Hepatocyte (in vitro differentiated cells): ENCODE results near the gene TMED8. TPM values are rescaled to one million over a fixed set of nuclear protein-coding genes. Genes with fewer than 3 reads are reported as not detected.

Experiments used
- DNase-seq: peaks from one replicate; pipeline ENCODE4 v3.0.0-alpha.2; 2016; ENCODE audit warnings: low spot score
- H2AFZ ChIP-seq: fragments of 200-600 bp; sonication (generic); 2 replicates; pipeline ENCODE4 v1.6.0; 2016; ENCODE audit warnings: antibody characterized with exemption, mild to moderate bottlenecking
- H3K27ac ChIP-seq: fragments of 200-600 bp; sonication (generic); 2 replicates; pipeline ENCODE4 v1.5.1; 2016; ENCODE audit warnings: mild to moderate bottlenecking
- H3K27me3 ChIP-seq: fragments of 200-600 bp; sonication (generic); 2 replicates; pipeline ENCODE4 v1.6.1; 2016
- H3K36me3 ChIP-seq: fragments of 200-600 bp; sonication (generic); replicated peaks from 2 replicates; pipeline ENCODE4 v1.5.1; 2016; ENCODE audit warnings: low read depth; ENCODE audit not compliant: insufficient read depth
- H3K4me1 ChIP-seq: fragments of 200-600 bp; sonication (generic); 2 replicates; pipeline ENCODE4 v1.5.1; 2016; ENCODE audit warnings: mild to moderate bottlenecking, moderate library complexity; ENCODE audit not compliant: insufficient read depth
- H3K4me2 ChIP-seq: fragments of 200-600 bp; sonication (generic); 2 replicates; pipeline ENCODE4 v1.6.0; 2016
- H3K4me3 ChIP-seq: fragments of 200-600 bp; sonication (generic); 2 replicates; pipeline ENCODE4 v1.5.1; 2016; ENCODE audit warnings: mild to moderate bottlenecking
- H3K79me2 ChIP-seq: fragments of 200-600 bp; sonication (generic); 2 replicates; pipeline ENCODE4 v1.6.0; 2017; ENCODE audit warnings: mild to moderate bottlenecking
- H3K9me2 ChIP-seq: fragments of 200-600 bp; sonication (generic); replicated peaks from 2 replicates; pipeline ENCODE4 v1.6.0; 2017; ENCODE audit warnings: mild to moderate bottlenecking; ENCODE audit not compliant: insufficient read depth
- H3K9me3 ChIP-seq: fragments of 200-600 bp; sonication (generic); 2 replicates; pipeline ENCODE4 v1.5.1; 2016; ENCODE audit warnings: low read depth, mild to moderate bottlenecking
- H4K20me1 ChIP-seq: fragments of 200-600 bp; sonication (generic); 2 replicates; pipeline ENCODE4 v1.6.0; 2016; ENCODE audit warnings: mild to moderate bottlenecking; ENCODE audit not compliant: insufficient read depth, poor library complexity, severe bottlenecking
- EZH2 ChIP-seq: fragments of 200-600 bp; sonication (generic); IDR thresholded peaks from 2 replicates; pipeline ENCODE4 v1.6.1; 2016; ENCODE audit warnings: antibody characterized with exemption, mild to moderate bottlenecking, borderline replicate concordance
- EZH2phosphoT487 ChIP-seq: fragments of 200-600 bp; sonication (generic); IDR thresholded peaks from one replicate; pipeline ENCODE4 v1.6.1; 2018; ENCODE audit warnings: antibody characterized with exemption, mild to moderate bottlenecking, low read depth, moderate library complexity; ENCODE audit not compliant: unreplicated experiment, severe bottlenecking
- WGBS: methylation state at CpG from one replicate; pipeline ENCODE4 v1.1.6; 2016; ENCODE audit warnings: low lambda C conversion rate; ENCODE audit errors: missing lambda C conversion rate; 5-methylcytosine and 5-hydroxymethylcytosine counted together
- polyA plus RNA-seq: library from polyadenylated mRNA; unstranded; fragments of >200 nt; fragmentation: Nextera tagmentation; extraction: Ambion mirVana; gene quantifications from 2 replicates; pipeline ENCODE4 v1.2.1, GENCODE V29; 2016
- total RNA-seq: library from RNA; depleted of rRNA; stranded (reverse); fragments of >200 nt; gene quantifications from 2 replicates; pipeline ENCODE4 v1.2.3, GENCODE V29; 2014
- TF ChIP-seq, protein P1 (sequence below): fragments of 200-600 bp; sonication (generic); IDR thresholded peaks from 2 replicates; pipeline ENCODE4 v1.5.1; 2016; ENCODE audit warnings: antibody characterized with exemption, mild to moderate bottlenecking; ENCODE audit not compliant: poor library complexity

TMED8 gene
- total and polyA plus RNA-seq, 2 experiments from 2014 or later, result 4.0 to 16.0 TPM

DNA sequence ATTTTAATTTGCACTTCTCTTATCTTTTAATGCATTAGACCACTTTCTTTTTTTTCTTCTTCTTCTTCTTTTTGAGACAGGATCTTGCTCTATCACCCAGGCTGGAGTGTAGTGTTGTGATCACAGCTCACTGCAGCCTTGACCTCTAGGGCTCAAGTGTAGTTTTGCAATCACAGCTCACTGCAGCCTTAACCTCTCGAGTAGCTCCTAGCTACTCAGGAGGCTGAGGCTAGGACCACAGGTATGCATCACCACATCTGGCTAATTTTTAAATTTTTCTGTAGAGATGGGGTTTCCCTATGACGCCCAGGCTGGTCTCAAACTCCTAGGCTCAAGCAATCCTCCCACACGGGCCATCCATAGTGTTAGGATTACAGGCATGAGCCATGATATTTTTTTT, 12.7 kb downstream of the TMED8 start:
- H3K4me1 ChIP-seq, result no peaks in the 10 kb centered on the region
- no peak overlapping the region for H3K4me3 ChIP-seq
- H3K27me3 ChIP-seq, result no peaks in the 10 kb centered on the region
- no peaks in the 10 kb centered on the region for H3K36me3 ChIP-seq
- no peak overlapping the region for H3K27ac ChIP-seq
- no peaks in the 10 kb centered on the region for H3K9me2 ChIP-seq
- peaks cover 83% of the 10 kb centered on the region for H3K79me2 ChIP-seq
- no peaks in the 10 kb centered on the region for H4K20me1 ChIP-seq
- no peak overlapping the region for H3K4me2 ChIP-seq
- TF ChIP-seq EZH2phosphoT487, result no peak
- TF ChIP-seq, protein P1, sequence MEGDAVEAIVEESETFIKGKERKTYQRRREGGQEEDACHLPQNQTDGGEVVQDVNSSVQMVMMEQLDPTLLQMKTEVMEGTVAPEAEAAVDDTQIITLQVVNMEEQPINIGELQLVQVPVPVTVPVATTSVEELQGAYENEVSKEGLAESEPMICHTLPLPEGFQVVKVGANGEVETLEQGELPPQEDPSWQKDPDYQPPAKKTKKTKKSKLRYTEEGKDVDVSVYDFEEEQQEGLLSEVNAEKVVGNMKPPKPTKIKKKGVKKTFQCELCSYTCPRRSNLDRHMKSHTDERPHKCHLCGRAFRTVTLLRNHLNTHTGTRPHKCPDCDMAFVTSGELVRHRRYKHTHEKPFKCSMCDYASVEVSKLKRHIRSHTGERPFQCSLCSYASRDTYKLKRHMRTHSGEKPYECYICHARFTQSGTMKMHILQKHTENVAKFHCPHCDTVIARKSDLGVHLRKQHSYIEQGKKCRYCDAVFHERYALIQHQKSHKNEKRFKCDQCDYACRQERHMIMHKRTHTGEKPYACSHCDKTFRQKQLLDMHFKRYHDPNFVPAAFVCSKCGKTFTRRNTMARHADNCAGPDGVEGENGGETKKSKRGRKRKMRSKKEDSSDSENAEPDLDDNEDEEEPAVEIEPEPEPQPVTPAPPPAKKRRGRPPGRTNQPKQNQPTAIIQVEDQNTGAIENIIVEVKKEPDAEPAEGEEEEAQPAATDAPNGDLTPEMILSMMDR, result no peak
- TF ChIP-seq EZH2, result no peak
- no peak overlapping the region for H2AFZ ChIP-seq
- no peaks in the 10 kb centered on the region for H3K9me3 ChIP-seq
- 91% methylated on average over 3 of the region's 3 CpGs for WGBS
- DNase-seq, result no peak

DNA sequence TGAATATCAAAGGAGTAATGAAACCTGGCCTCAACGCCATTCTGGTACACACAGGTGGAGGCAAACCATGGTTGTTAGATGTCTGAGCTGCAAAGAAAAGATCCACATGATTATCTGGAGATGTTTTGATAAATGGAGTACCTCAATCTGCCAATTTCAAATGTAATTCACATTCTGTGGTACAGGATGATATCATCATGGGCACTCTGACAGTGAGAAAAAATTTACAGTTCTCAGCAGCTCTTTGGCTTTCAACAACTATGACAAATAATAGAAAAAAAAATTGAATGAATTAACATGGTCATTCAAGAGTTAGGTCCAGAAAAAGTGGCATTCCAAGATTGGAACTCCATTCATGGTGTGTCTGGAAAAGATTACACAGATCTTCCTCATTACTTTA, 17.3 kb downstream of the TMED8 start:
- TF ChIP-seq, protein P1, result no peak
- TF ChIP-seq EZH2phosphoT487 (no peak), EZH2 (no peak)
- H3K27me3 ChIP-seq, result no peaks in the 10 kb centered on the region
- no peak overlapping the region for H3K4me3 ChIP-seq
- no peak for DNase-seq
- no peaks in the 10 kb centered on the region for H3K9me3 ChIP-seq
- H2AFZ ChIP-seq, result no peak overlapping the region
- H4K20me1 ChIP-seq, result no peaks in the 10 kb centered on the region
- WGBS, result 88% methylated on average over 1 of the region's 1 CpG
- no peaks in the 10 kb centered on the region for H3K4me1 ChIP-seq
- H3K36me3 ChIP-seq, result no peaks in the 10 kb centered on the region
- no peak overlapping the region for H3K4me2 ChIP-seq
- H3K27ac ChIP-seq, result no peak overlapping the region
- peaks cover 64% of the 10 kb centered on the region for H3K79me2 ChIP-seq
- H3K9me2 ChIP-seq, result no peaks in the 10 kb centered on the region

DNA sequence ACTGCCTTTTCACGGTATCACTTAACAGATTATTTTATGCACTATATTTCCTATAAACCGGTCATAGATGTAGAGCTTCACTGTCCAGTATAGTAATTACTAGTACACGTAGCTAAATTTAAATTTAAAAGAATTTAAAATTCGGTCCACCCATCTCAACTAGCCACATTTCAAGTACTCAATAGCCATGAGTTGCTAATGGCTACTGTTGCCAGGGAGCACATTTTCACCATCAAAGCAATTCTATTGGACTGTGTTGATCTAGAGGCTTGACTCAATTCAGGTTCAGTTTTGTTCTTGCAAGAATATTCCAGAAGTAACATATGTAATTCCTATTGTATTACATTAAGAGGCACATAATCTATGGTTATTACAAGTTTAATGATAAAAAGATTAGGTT, 20.0 kb downstream of the TMED8 start:
- no peaks in the 10 kb centered on the region for H3K4me1 ChIP-seq
- no peaks in the 10 kb centered on the region for H4K20me1 ChIP-seq
- H3K27me3 ChIP-seq, result no peaks in the 10 kb centered on the region
- H3K4me3 ChIP-seq, result no peak overlapping the region
- peaks cover 47% of the 10 kb centered on the region for H3K79me2 ChIP-seq
- WGBS, result 100% methylated on average over 4 of the region's 4 CpGs
- H3K9me2 ChIP-seq, result no peaks in the 10 kb centered on the region
- no peak overlapping the region for H3K27ac ChIP-seq
- no peak for DNase-seq
- no peaks in the 10 kb centered on the region for H3K36me3 ChIP-seq
- H3K4me2 ChIP-seq, result no peak overlapping the region
- H2AFZ ChIP-seq, result no peak overlapping the region
- H3K9me3 ChIP-seq, result no peaks in the 10 kb centered on the region
- TF ChIP-seq, protein P1, result no peak
- TF ChIP-seq EZH2phosphoT487, result no peak
- TF ChIP-seq EZH2, result no peak

DNA sequence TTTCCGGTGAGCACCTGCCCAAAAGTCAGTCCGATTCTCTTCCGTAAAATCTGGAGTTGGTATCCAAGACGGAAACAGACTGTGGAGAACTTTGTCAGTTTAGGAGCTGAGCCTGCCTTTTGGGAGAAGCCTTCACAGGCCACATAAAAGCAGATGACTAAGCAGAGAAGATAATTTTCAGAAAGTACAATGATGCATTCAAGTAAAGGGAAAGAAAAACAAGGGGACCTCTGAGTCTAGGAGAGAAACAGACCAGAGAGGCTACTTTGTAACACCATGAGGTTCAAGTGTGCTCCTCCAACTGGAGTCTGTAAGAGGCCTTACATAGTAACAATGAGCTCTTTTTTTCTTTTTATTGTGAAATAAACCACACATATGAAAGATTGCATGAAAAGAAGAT, 21.1 kb downstream of the TMED8 start:
- no peak overlapping the region for H2AFZ ChIP-seq
- over 99% methylated on average over 4 of the region's 4 CpGs for WGBS
- no peaks in the 10 kb centered on the region for H4K20me1 ChIP-seq
- H3K9me2 ChIP-seq, result no peaks in the 10 kb centered on the region
- no peaks in the 10 kb centered on the region for H3K9me3 ChIP-seq
- no peak for DNase-seq
- H3K27ac ChIP-seq, result no peak overlapping the region
- H3K79me2 ChIP-seq, result peaks cover 39% of the 10 kb centered on the region
- TF ChIP-seq EZH2 (no peak), EZH2phosphoT487 (no peak)
- TF ChIP-seq, protein P1, result no peak
- H3K4me1 ChIP-seq, result no peaks in the 10 kb centered on the region
- H3K36me3 ChIP-seq, result no peaks in the 10 kb centered on the region
- no peak overlapping the region for H3K4me3 ChIP-seq
- H3K27me3 ChIP-seq, result no peaks in the 10 kb centered on the region
- H3K4me2 ChIP-seq, result no peak overlapping the region
